Posterior vena cava (tissue), 2 donors: ENCODE measurements around the gene AFAP1. TPM values are rescaled to one million over a fixed set of nuclear protein-coding genes. Genes with fewer than 3 reads are reported as not detected.
A peak's percentile ranks its signal among the peaks of the same experiment; 100 is the strongest.

Source experiments
- DNase-seq: peaks from one replicate; pipeline ENCODE4 v3.0.0-alpha.2; 2020; ENCODE audit warnings: low spot score
- intact Hi-C, 2 donors: fragments of 100-400 bp; cut with DNase I; formaldehyde crosslinking; loops; one replicate each; pipeline versions ENCODE4 v1.14.1 to v1.14.2; 2022 to 2023
- total RNA-seq, 2 donors: library from RNA; stranded (reverse); fragmentation: NEBNext Ultra II Directional; extraction: Animal tissue kit (Norgen Biotek cat#: 25700); gene quantifications; one replicate each; pipeline ENCODE4 v1.2.1, GENCODE V29; 2021
- donor health status: DM: yes; HTN: yes; CAD: no.
- donor health status: DM: yes; HTN: yes; CAD: no.

AFAP1 gene
- total RNA-seq, 2 donors from 2014 or later, result 45.3 TPM

- DNase-seq, result no peak
- intact Hi-C loops, result no loop called here
These were observed 102.0 kb downstream of the AFAP1 start for GRCh38 chr4:7837597-7838135.

GRCh38 chr4:7831858-7832730 lies 107.6 kb downstream of the AFAP1 start:
- intact Hi-C loops, result no loop called here
- no peak for DNase-seq

- intact Hi-C loops, result no loop called here
- no peak for DNase-seq
These were observed 108.3 kb downstream of the AFAP1 start for GRCh38 chr4:7831330-7831729.

GRCh38 chr4:7830747-7831146 lies 108.9 kb downstream of the AFAP1 start:
- intact Hi-C loops, result no loop called here
- DNase-seq, result no peak

GRCh38 chr4:7829652-7830580 lies 109.7 kb downstream of the AFAP1 start:
- no peak for DNase-seq
- intact Hi-C loops, result loop anchor here in 1 of 2 donors (10.0 kb wide), 1 partner anchor 55 kb away; no protein-coding TSS in a partner anchor

GRCh38 chr4:7828793-7829301 lies 110.8 kb downstream of the AFAP1 start:
- no peak for DNase-seq
- intact Hi-C loops, result loop anchor here in 1 of 2 donors (10.0 kb wide), 1 partner anchor 56 kb away; no protein-coding TSS in a partner anchor

GRCh38 chr4:7828011-7828720 lies 111.5 kb downstream of the AFAP1 start:
- intact Hi-C loops, result loop anchor here in 1 of 2 donors (10.0 kb wide), 1 partner anchor 57 kb away; no protein-coding TSS in a partner anchor
- peak; percentile 94 for DNase-seq

GRCh38 chr4:7827566-7827965 lies 112.1 kb downstream of the AFAP1 start:
- no peak for DNase-seq
- intact Hi-C loops, result loop anchor here in 1 of 2 donors (10.0 kb wide), 1 partner anchor 57 kb away; no protein-coding TSS in a partner anchor

- intact Hi-C loops, result loop anchor here in 1 of 2 donors (10.0 kb wide), 1 partner anchor 58 kb away; no protein-coding TSS in a partner anchor
- peak; percentile 24 for DNase-seq
These were observed 112.8 kb downstream of the AFAP1 start for GRCh38 chr4:7826909-7827306.

- intact Hi-C loops, result loop anchor here in 1 of 2 donors (10.0 kb wide), 1 partner anchor 58 kb away; no protein-coding TSS in a partner anchor
- DNase-seq, result no peak
These were observed 113.3 kb downstream of the AFAP1 start for GRCh38 chr4:7826176-7826908.

- DNase-seq, result no peak
- intact Hi-C loops, result loop anchor here in 1 of 2 donors (10.0 kb wide), 1 partner anchor 61 kb away; no protein-coding TSS in a partner anchor
These were observed 115.4 kb downstream of the AFAP1 start for GRCh38 chr4:7824218-7824617.

- peak; percentile 92 for DNase-seq
- intact Hi-C loops, result loop anchor here in 1 of 2 donors (10.0 kb wide), 1 partner anchor 61 kb away; no protein-coding TSS in a partner anchor
These were observed 116.2 kb downstream of the AFAP1 start for GRCh38 chr4:7823416-7823824.

- intact Hi-C loops, result loop anchor here in 1 of 2 donors (10.0 kb wide), 1 partner anchor 62 kb away; no protein-coding TSS in a partner anchor
- DNase-seq, result no peak
These were observed 116.8 kb downstream of the AFAP1 start for GRCh38 chr4:7822877-7823276.

GRCh38 chr4:7822137-7822505 lies 117.5 kb downstream of the AFAP1 start:
- intact Hi-C loops, result loop anchor here in 1 of 2 donors (10.0 kb wide), 1 partner anchor 63 kb away; no protein-coding TSS in a partner anchor
- no peak for DNase-seq

GRCh38 chr4:7821245-7822136 lies 118.2 kb downstream of the AFAP1 start:
- intact Hi-C loops, result loop anchor here in 1 of 2 donors (10.0 kb wide), 1 partner anchor 63 kb away; no protein-coding TSS in a partner anchor
- peak; percentile 62 for DNase-seq

GRCh38 chr4:7820031-7820818 lies 119.4 kb downstream of the AFAP1 start:
- intact Hi-C loops, result loop anchor here in 1 of 2 donors (10.0 kb wide), 1 partner anchor 65 kb away; no protein-coding TSS in a partner anchor
- peak; percentile 66 for DNase-seq
